ENCODE data around the gene SRPX.

SRPX gene

GRCh38 chrX:38127961-38128360, 92.7 kb downstream of the SRPX start:
- DNase-seq: no peak

GRCh38 chrX:38126179-38126578, 94.5 kb downstream of the SRPX start:
- DNase-seq: no peak

DNA sequence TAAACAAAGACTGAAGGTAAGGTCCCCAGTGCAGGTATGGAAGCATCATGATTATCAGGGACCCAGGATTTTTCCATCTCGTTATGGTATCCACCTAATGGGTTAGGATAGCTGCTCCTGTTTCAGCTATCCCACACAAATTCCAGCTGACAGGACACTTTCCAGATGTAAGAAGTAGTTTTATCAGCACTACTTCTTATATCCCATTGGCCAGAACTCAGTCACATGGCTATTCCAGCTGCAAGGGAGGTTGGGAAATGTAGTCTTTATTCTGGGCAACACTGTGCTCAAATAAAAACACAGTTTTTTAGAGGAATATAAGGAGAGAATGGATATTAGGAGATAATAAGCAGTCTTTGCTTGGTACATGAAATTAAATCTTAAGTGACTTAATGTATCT, 96.7 kb downstream of the SRPX start:
- no peak for DNase-seq

DNA sequence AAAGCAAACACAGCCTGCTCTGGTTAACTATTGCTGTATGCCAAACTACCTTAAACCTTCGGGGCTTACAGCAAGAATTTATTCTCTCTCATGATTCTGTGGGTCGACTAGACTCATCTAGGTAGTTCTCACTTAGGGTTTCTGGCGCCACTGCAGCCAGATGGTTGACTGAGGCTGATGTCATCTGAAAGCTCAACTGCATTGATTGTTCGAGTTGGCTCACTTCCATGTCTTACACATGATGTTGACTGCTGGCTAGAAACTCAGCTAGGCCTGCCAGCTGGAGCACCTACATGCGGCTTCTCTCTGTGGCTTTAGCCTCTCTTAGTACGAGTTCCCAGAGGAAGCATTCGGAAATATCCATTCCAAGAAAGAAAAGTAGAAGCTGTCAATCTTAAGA, 103.2 kb downstream of the SRPX start:
- DNase-seq: no peak

- DNase-seq: no peak
These were observed 104.0 kb downstream of the SRPX start for GRCh38 chrX:38116706-38117105.

DNA sequence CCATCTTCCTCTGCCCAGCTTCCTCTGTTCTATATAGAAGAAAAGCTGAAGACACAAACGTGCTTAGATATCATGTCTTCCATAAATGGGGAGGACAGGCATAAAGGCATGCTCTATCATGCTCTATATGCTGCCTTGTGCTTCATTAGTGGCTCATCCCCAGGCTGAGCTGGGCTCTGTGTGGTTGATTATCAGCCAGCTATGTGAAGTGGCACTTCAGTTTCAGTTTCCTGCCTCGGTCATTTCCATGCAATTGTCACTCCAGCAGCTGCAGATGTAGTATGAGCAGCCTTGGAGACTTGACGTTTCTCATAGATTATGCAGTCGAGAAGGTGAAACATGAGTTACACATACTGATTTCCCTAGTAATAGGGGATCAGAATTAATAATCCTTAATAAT, 108.1 kb downstream of the SRPX start:
- no peak for DNase-seq

GRCh38 chrX:38111196-38111595, 109.5 kb downstream of the SRPX start:
- DNase-seq: no peak

GRCh38 chrX:38110231-38110630, 110.4 kb downstream of the SRPX start:
- no peak for DNase-seq

DNA sequence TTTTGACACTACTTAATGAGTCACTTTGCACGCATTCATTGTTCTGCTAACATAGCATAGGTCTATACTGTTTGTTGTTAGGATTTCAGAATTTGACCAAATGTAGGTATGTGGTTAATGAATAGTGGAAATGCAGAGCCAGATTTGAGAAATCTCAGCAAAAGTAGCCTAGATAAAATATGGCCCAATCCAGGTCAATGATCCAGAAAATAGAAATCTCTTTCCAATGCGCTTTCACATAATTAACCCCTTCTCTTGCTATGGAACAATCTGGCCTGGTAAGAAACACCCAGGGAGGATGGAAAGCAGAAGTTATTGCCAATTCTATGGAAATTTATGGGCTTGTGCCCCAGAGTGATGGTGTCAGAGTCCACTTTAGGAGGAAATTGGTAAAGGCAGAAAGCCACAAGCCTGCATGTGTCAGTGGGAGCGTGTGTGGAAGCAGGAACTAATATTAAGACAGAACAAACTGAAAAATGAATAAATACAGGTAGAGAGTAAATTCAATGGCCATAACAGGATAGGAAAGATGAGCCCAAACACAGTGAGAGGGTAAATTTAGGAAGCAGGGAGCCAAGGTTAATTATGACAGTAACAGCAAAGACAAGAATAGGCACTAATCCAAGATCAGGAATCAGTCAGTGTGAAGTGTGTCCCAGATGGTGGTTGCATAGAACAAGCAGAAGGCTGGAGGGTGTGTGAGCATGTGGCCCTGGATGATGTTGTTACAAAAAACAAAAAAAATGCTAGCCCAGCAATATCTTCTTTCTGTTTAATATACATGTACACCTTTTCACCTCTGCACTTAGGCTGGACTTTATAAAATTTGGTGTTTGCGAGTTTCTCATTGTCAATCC, 111.4 kb downstream of the SRPX start:
- DNase-seq: no peak

DNA sequence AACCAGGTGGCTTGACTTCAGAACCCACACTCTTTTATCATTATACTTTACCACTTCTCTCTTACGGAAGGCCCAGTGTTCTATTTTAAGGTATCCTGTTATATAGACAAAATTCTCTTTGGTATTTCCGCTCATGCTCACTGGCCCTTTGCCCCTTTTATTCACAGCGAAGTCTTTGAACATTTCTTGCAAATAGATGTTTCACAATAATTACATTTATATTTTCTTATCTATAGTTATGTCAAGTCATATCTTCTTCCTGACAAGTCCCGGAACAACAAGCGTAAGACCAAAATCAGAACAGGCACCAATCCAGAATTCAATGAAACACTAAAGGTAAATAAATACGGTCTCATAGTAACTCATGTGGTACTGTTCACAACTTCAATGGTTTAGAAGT, 112.3 kb downstream of the SRPX start:
- no peak for DNase-seq

DNA sequence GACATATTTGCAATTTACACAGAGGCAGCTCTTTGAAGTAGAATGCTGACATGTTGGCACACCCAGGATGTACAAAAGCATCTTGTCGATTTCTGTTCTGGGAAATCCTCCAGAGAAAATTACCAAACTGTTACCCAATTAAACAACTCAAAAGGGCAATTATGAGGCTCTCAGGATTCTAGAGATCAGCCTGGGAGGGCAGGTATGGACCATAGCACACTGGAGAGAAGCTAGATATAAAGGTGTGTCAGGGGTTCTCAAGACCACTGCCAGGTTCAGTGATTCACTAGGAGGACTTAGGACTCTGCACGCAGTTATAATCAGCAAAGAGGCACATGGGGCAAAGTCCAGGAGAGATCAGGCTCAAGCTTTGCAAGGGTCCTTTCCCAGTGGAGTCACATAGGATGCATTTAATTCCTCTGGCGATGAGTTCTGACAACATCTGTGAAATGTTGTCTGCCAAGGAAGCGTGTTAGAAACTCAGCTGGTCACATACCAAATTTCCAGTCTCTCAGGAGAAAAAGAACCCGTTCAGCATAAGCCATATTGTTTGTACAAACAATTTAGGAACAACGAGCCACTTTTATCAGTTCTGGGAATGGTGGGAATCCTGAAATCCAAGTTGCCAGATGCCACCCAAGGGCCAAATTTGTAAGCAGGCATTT, 113.5 kb downstream of the SRPX start:
- DNase-seq: no peak

DNA sequence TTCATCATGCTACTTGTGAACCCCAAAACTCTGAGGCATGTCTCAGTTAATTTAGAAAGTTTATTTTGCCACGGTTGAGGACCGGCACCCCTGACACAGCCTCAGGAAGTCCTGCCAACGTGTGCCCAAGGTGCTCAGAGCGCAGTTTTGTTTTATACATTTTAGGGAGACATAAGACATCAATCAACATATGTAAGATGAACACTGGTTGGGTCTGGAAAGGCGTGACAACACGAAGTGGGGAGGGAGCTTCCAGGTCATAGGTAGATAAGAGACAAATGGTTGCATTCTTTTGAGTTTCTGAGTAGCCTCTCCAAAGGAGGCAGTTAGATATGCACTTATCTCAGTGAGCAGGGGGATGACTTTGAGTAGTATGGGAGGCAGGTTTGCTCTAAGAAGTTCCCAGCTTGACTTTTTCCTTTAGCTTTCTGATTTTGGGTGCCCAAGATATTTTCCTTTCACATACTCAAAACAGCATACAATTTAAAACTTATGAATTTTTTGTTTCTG, 115.4 kb downstream of the SRPX start:
- no peak for DNase-seq

DNA sequence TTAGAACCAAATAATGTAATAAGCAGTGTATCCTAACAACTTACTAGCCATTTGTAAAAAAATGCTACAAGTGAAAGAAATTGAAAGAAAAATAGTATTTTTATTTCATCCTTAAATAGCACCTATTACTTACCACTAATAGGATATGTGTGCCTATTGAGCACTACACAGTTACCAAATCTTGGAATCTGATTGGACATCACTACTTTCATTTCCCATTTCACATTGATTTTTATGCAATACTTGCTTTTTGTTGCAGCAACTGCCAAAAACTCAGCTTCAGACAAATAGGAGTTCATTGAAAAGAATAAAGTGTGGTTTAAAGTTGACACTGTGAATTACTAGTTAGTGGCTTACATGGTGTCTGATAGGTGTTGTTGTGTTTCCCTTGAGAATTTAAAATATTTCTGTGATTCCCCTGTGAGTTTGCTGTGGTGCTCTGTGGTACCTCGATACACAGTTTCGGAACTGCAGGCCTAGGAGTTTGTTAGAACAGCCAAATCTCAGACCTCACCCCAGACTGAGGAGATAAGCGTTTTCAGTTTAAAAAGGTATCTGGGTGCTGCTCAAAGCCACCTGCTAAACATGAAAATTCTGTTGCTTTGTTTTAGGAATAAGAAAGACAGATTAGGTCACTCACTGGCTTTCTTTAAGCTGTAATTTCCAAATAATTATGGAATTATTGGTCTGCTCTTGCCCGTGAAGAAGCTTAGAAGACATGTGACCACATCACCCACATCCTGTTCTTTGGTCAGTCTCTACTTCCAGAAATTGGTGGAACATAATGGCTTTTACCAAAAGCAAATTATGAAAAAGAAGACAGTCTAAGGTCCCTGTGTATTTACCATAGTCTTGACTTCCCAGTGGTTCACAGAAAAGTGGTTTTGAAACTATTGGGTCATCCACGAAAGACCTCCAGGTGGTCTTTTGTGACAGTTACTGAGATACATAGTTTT, 116.5 kb downstream of the SRPX start:
- no peak for DNase-seq

- DNase-seq: no peak
These were observed 117.8 kb downstream of the SRPX start for GRCh38 chrX:38102875-38103274.

DNA sequence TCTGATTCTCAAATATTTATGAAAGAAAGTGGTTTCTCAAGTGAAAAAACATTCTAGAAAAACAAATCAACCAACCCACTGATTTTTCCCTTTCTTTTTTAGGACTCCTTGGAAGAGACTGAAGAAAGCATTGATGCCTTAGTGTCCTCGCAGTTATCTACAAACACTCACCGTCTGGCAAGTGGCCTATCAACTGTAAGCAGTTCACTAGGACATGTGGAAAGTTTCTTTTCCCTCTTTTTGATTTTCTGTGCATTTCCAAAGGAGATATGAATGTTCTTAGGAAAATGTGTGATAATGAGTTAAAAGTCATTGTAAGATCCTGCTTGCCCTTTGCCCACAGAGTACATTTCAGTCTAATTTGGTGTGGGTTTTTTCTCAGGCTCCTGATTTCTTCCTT, 118.4 kb downstream of the SRPX start:
- DNase-seq: no peak

DNA sequence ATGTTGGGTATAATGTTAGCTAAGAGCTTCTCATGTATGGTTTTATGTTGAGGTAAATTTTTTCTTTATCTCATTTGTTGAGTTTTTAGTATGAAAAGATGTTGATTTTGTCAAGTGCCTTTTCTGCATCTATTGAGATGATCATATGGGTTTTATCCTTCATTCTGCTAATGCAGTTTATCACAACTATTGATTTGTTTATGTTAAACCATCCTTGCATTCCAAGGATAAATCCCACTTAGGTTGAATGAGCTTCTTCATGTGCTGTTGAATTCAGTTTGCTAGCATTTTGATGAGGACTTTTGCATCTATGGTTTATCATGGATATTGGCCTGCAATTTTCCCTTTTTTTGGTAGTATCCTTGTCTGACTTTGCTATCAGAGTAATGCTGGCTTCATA, 121.0 kb downstream of the SRPX start:
- no peak for DNase-seq

Measured in kidney glomerular epithelial cell (primary cell).